K562 (cell line): ENCODE results near the gene SYT7. TPM values are rescaled to one million over a fixed set of nuclear protein-coding genes. Genes with fewer than 3 reads are reported as not detected.

ENCODE experiments used
- ARID3B ChIP-seq: fragments of 250-450 bp; sonication (Bioruptor Pico); IDR thresholded peaks from 2 replicates; pipeline ENCODE4 v1.4.0; 2020; ENCODE audit warnings: borderline replicate concordance
- MCM7 ChIP-seq, 2 experiments: fragments of 450-650 bp; IDR thresholded peaks; 2 replicates each; pipeline ENCODE4 v1.6.1; 2016 to 2018
- RREB1 ChIP-seq: fragments of 250-450 bp; sonication (Bioruptor Pico); IDR thresholded peaks from 2 replicates; pipeline ENCODE4 v1.4.0; 2020
- SREBF2 ChIP-seq: sonication (generic); formaldehyde crosslinking; IDR thresholded peaks from 2 replicates; pipeline ENCODE4 v1.4.0; 2020; ENCODE audit warnings: mild to moderate bottlenecking, missing genetic modification reagents
- ZBTB17 ChIP-seq: fragments of 450-650 bp; formaldehyde crosslinking; IDR thresholded peaks from 2 replicates; pipeline ENCODE4 v1.4.0; 2020; ENCODE audit warnings: mild to moderate bottlenecking
- ZNF311 ChIP-seq: fragments of 250-450 bp; sonication (Bioruptor Pico); IDR thresholded peaks from 2 replicates; pipeline ENCODE4 v1.4.0; 2020; ENCODE audit warnings: mild to moderate bottlenecking, moderate library complexity
- ZNF407 ChIP-seq: fragments of 450-650 bp; IDR thresholded peaks from 2 replicates; pipeline ENCODE4 v1.6.1; 2016; ENCODE audit warnings: low read depth
- polyA plus RNA-seq, 8 experiments: library from polyadenylated mRNA; depleted of rRNA in 4 of 8; stranded (reverse) in 5 of 8; unstranded in 3 of 8; fragments of >200 nt; fragmentation: Nextera tagmentation in 2 of 8; fragmentation: Illumina TruSeq in 1 of 8; extraction: Ambion mirVana in 2 of 8; extraction: Trizol in 1 of 8; gene quantifications; 2 replicates each; pipeline versions ENCODE4 v1.2.1 to v1.2.3, GENCODE V29; 2011 to 2014; ENCODE audit warnings: inconsistent platforms in 1 of 8, missing spikeins in 1 of 8
- total RNA-seq, 7 experiments: library from RNA; depleted of rRNA in 6 of 7; stranded (reverse); fragments of >200 nt in 6 of 7; fragmentation: Illumina TruSeq in 2 of 7; extraction: Trizol in 2 of 7; gene quantifications; 2 replicates each; pipeline versions ENCODE4 v1.2.1 to v1.2.3, GENCODE V29; 2011 to 2021; ENCODE audit warnings: low replicate concordance in 1 of 7
- TF ChIP-seq, protein P1 (sequence below): fragments of 450-650 bp; IDR thresholded peaks from 2 replicates; pipeline ENCODE4 v1.6.1; 2016; ENCODE audit warnings: borderline replicate concordance

Gene SYT7
- total and polyA plus RNA-seq, 9 of the 15 experiments (the other 6 are each of a cell fraction or from before 2014, with no cell fraction given), result 0.01 to 0.51 (median 0.16) TPM; not detected in 1

DNA sequence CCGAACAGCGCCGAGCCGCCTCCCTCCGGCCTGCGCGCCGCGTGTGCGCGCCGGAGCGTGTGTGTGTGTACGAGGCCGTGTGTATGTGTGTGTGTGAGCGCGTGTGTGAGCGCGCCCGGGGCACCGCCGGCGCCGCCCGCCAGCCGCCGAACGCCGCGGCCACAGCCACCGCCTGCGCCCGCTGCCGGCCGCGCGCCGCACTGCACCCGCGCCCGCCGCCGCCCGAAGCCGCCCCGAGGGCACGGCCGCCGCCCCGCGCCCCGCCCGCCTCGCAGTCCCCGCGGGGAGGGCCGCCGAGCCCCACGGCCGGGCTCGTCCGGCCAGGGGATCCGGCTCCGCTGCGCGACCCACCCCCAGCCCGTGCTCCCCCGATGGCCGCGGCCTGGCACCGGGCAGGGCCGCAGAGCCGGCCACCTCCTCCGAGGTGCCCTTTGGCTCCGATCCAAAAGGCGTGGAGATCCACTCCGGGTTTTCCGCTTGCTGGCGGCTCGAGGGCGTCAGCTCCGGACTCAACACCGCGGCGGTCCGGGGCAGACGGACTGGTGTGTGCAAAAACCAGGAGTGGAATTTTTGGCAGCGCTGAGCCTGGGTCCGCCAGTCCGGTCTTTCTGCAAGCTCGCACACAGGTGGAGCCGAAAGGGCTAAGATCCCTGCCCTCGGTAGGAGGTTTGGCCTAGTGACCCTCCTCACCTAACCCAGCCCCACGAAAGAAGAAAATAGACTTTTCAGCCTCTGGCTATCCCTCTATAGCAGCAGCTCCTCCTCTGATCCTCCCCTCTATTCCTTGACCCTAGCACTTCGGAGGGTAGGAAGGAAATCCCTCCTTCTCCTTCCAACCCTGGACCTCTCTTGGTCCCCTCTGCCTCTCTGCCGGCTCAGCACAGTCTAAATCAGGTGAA lies at the start of gene SYT7 (continued):
- TF ChIP-seq RREB1 (CRISPR knock-in tag) (no peak), ARID3B (CRISPR knock-in tag) (no peak), MCM7 (IDR thresholded peaks at IDR 0.05) (no peak), ZNF407 (no peak), ZNF311 (CRISPR knock-in tag) (no peak), SREBF2 (CRISPR knock-in tag) (no peak), ZBTB17 (CRISPR knock-in tag) (peak; percentile 46; the same call in 1 of the 2 replicates)
- TF ChIP-seq, protein P1, sequence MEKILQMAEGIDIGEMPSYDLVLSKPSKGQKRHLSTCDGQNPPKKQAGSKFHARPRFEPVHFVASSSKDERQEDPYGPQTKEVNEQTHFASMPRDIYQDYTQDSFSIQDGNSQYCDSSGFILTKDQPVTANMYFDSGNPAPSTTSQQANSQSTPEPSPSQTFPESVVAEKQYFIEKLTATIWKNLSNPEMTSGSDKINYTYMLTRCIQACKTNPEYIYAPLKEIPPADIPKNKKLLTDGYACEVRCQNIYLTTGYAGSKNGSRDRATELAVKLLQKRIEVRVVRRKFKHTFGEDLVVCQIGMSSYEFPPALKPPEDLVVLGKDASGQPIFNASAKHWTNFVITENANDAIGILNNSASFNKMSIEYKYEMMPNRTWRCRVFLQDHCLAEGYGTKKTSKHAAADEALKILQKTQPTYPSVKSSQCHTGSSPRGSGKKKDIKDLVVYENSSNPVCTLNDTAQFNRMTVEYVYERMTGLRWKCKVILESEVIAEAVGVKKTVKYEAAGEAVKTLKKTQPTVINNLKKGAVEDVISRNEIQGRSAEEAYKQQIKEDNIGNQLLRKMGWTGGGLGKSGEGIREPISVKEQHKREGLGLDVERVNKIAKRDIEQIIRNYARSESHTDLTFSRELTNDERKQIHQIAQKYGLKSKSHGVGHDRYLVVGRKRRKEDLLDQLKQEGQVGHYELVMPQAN, result no peak
